ENCODE data around the gene CA10. TPM values are rescaled to one million over a fixed set of nuclear protein-coding genes. Genes with fewer than 3 reads are reported as not detected.

The CA10 gene
- total and polyA plus RNA-seq, 2 experiments from 2014 or later: 0.92 to 1.5 TPM

- Mint-ChIP-seq H3K36me3 (ENCODE audit: low read depth) (peaks cover 23% of the 10 kb centered on the region), H3K4me1 (no peaks in the 10 kb centered on the region; the same call in 2 of the 3 replicates), H3K9me3 (peaks cover 33% of the 10 kb centered on the region), H3K4me3 (no peak overlapping the region), H3K27me3 (ENCODE audit: insufficient read depth, low read depth, poor library complexity) (peaks cover 4% of the 10 kb centered on the region), H3K27ac (no peak overlapping the region)
- no peaks in the 10 kb centered on the region for H3F3A ChIP-seq (replicated peaks; ENCODE audit: low read depth)
- no peaks in the 10 kb centered on the region for H3K9me2 ChIP-seq (ENCODE audit: insufficient read depth)
- ATAC-seq (no peak), DNase-seq (ENCODE audit: low spot score) (no peak)
- H3K4me3 ChIP-seq: no peak overlapping the region
- no peaks in the 10 kb centered on the region for H3K36me3 ChIP-seq (ENCODE audit: insufficient read depth)
- no peaks in the 10 kb centered on the region for H4K20me1 ChIP-seq (replicated peaks; ENCODE audit: insufficient read depth)
- H3K27me3 ChIP-seq (ENCODE audit: insufficient read depth): no peaks in the 10 kb centered on the region
- no peak overlapping the region for H3K4me2 ChIP-seq
- no peaks in the 10 kb centered on the region for H3K4me1 ChIP-seq (ENCODE audit: insufficient read depth)
- H2AFZ ChIP-seq: no peak overlapping the region
- no peak for TF ChIP-seq STAT1 (IDR thresholded peaks at IDR 0.05; ENCODE audit: unreplicated experiment)
- no peak for TF ChIP-seq REST (IDR thresholded peaks at IDR 0.05; ENCODE audit: unreplicated experiment)
- TF ChIP-seq ZNF462 (CRISPR knock-in tag; IDR thresholded peaks at IDR 0.05): no peak
- TF ChIP-seq ETS1 (IDR thresholded peaks at IDR 0.05): no peak
- TF ChIP-seq NANOG (IDR thresholded peaks at IDR 0.05; ENCODE audit: borderline replicate concordance): no peak
- no peaks in the 10 kb centered on the region for H3K79me2 ChIP-seq (replicated peaks; ENCODE audit: insufficient read depth)
- no peak overlapping the region for H3K27ac ChIP-seq (ENCODE audit: low read depth)
Measured at GRCh38 chr17:51666971-51667705, 491.4 kb downstream of the CA10 start.

All from GM23338 (cell line).